GM12878 (cell line): ENCODE data around the gene EIF4EBP2.

Experiments
- BHLHE40 ChIP-seq, 2 experiments: fragments of 450-650 bp in 1 of 2; IDR thresholded peaks; 2 replicates each; pipeline ENCODE4 v1.6.1; 2011 to 2017; ENCODE audit warnings: low read depth in 2 of 2, borderline replicate concordance in 1 of 2, improper control_type of control experiment in 1 of 2, low read length in 1 of 2, mild to moderate bottlenecking in 1 of 2
- CBFB ChIP-seq: IDR thresholded peaks from 2 replicates; pipeline ENCODE4 v1.6.1; 2016; ENCODE audit warnings: antibody characterized with exemption, low read depth
- EP300 ChIP-seq, 2 experiments: fragments of 150-350 bp in 1 of 2; IDR thresholded peaks; 2 replicates each; pipeline ENCODE4 v1.6.1; 2011 to 2012; ENCODE audit warnings: low read depth in 2 of 2, low read length in 2 of 2, borderline replicate concordance in 1 of 2, improper control_type of control experiment in 1 of 2, inconsistent platforms in 1 of 2; ENCODE audit not compliant: control insufficient read depth in 1 of 2
- NFYA ChIP-seq: IDR thresholded peaks from 2 replicates; pipeline ENCODE4 v1.6.1; 2011; ENCODE audit warnings: low read depth, mild to moderate bottlenecking, low read length, improper control_type of control experiment, borderline replicate concordance
- NR2F1 ChIP-seq: fragments of 450-650 bp; conservative IDR thresholded peaks from 2 replicates; pipeline ENCODE4 v1.6.1; 2017; ENCODE audit warnings: mild to moderate bottlenecking
- NRF1 ChIP-seq: conservative IDR thresholded peaks from 2 replicates; pipeline ENCODE4 v1.6.1; 2011; ENCODE audit warnings: mild to moderate bottlenecking, low read depth, low read length, improper control_type of control experiment
- POLR2A ChIP-seq: IDR thresholded peaks from 2 replicates; pipeline ENCODE4 v1.6.1; 2011; ENCODE audit warnings: low read depth, mild to moderate bottlenecking, low read length
- TAF1 ChIP-seq: IDR thresholded peaks from 2 replicates; pipeline ENCODE4 v1.6.1; 2011; ENCODE audit warnings: mild to moderate bottlenecking, low read depth, low read length, borderline replicate concordance
- TCF3 ChIP-seq: IDR thresholded peaks from 2 replicates; pipeline ENCODE4 v1.6.1; 2012; ENCODE audit warnings: low read depth, mild to moderate bottlenecking, low read length, borderline replicate concordance; ENCODE audit not compliant: insufficient read depth
- TF ChIP-seq, protein P1 (sequence below), 3 experiments: IDR thresholded peaks in 2 of 3; conservative IDR thresholded peaks in 1 of 3; 2 replicates each; pipeline ENCODE4 v1.5.1; 2011; ENCODE audit warnings: low read depth in 3 of 3, low read length in 3 of 3, mild to moderate bottlenecking in 3 of 3, control low read depth in 2 of 3, moderate library complexity in 2 of 3, inconsistent platforms in 1 of 3, mixed read lengths in 1 of 3; ENCODE audit not compliant: control insufficient read depth in 2 of 3, insufficient read depth in 1 of 3; ENCODE audit errors: extremely low read depth in 1 of 3
- TF ChIP-seq, protein P2 (sequence below): fragments of 450-650 bp; conservative IDR thresholded peaks from 2 replicates; pipeline ENCODE4 v1.6.1; 2017; ENCODE audit warnings: mild to moderate bottlenecking, moderate library complexity

DNA sequence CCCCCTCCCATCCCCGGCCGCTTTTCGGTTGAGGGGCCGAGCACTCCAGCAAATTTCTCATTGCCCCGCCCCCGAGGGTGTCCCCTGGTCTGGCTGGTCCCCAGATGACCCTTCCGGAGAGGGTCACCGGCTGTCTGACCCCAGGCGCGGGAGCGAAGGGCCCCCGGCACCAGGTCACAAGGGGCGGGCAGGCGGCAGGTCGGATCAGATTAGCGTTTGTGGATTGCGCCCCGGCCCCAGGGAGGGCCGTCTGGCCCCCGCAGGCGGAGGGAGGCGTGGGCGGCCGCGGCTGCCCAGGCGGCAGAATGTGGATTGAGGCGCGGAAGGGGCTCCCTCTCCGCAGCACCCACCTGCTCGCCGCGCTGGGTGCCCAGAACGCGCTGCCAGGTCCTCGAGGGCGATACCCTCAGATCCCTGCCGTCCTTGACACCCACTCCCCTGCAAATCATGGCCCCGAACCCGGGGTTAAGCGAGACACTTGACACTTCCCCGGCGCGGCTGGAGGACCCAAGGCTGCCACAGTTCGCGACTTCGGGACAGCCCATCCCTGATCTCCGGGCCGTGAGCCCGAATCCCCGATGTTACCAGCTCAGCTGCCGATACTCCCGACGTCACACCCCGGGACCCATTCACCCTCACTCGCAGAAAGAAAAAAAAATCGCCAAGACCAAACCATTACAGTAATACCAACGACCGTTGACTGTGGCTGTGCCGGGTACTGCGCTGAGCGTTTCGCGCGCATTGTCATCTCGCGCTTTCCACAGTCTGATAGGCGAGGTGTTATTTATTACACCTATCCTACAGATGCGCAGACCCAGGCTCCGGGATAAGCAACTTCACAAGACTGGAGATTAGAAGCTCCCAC is 36.6 kb downstream of the EIF4EBP2 start:
- TF ChIP-seq NRF1: no peak
- no peak for TF ChIP-seq TAF1
- no peak for TF ChIP-seq NR2F1
- TF ChIP-seq NFYA: no peak
- no peak for TF ChIP-seq POLR2A
- TF ChIP-seq, protein P1, sequence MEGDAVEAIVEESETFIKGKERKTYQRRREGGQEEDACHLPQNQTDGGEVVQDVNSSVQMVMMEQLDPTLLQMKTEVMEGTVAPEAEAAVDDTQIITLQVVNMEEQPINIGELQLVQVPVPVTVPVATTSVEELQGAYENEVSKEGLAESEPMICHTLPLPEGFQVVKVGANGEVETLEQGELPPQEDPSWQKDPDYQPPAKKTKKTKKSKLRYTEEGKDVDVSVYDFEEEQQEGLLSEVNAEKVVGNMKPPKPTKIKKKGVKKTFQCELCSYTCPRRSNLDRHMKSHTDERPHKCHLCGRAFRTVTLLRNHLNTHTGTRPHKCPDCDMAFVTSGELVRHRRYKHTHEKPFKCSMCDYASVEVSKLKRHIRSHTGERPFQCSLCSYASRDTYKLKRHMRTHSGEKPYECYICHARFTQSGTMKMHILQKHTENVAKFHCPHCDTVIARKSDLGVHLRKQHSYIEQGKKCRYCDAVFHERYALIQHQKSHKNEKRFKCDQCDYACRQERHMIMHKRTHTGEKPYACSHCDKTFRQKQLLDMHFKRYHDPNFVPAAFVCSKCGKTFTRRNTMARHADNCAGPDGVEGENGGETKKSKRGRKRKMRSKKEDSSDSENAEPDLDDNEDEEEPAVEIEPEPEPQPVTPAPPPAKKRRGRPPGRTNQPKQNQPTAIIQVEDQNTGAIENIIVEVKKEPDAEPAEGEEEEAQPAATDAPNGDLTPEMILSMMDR (IDR thresholded peaks at IDR 0.05 in 2 of 3, conservative IDR thresholded peaks at IDR 0.05 in 1 of 3; ENCODE audit: control insufficient read depth in 2 of 3, extremely low read depth in 1 of 3, insufficient read depth in 1 of 3, low read depth in 3 of 3, low read length in 3 of 3): no peak
- no peak for TF ChIP-seq EP300 (IDR thresholded peaks at IDR 0.05; ENCODE audit: borderline replicate concordance in 1 of 2, control insufficient read depth in 1 of 2, low read depth in 2 of 2, low read length in 2 of 2)
- TF ChIP-seq, protein P2, sequence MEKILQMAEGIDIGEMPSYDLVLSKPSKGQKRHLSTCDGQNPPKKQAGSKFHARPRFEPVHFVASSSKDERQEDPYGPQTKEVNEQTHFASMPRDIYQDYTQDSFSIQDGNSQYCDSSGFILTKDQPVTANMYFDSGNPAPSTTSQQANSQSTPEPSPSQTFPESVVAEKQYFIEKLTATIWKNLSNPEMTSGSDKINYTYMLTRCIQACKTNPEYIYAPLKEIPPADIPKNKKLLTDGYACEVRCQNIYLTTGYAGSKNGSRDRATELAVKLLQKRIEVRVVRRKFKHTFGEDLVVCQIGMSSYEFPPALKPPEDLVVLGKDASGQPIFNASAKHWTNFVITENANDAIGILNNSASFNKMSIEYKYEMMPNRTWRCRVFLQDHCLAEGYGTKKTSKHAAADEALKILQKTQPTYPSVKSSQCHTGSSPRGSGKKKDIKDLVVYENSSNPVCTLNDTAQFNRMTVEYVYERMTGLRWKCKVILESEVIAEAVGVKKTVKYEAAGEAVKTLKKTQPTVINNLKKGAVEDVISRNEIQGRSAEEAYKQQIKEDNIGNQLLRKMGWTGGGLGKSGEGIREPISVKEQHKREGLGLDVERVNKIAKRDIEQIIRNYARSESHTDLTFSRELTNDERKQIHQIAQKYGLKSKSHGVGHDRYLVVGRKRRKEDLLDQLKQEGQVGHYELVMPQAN: no peak
- no peak for TF ChIP-seq BHLHE40 (IDR thresholded peaks at IDR 0.05; ENCODE audit: borderline replicate concordance in 1 of 2, low read depth in 2 of 2, low read length in 1 of 2)
- no peak for TF ChIP-seq TCF3
- no peak for TF ChIP-seq CBFB
